Measurements from ENCODE around the gene POLRMT.

Gene POLRMT

GRCh38 chr19:662962-663681 lies 29.8 kb upstream of the POLRMT start, which contains the start of gene RNF126:
RNF126 (minus strand) TSS chr19:663214; CDS start chr19:663121, 93 bp downstream.
- peak; percentile 92 to 96 for DNase-seq

DNA sequence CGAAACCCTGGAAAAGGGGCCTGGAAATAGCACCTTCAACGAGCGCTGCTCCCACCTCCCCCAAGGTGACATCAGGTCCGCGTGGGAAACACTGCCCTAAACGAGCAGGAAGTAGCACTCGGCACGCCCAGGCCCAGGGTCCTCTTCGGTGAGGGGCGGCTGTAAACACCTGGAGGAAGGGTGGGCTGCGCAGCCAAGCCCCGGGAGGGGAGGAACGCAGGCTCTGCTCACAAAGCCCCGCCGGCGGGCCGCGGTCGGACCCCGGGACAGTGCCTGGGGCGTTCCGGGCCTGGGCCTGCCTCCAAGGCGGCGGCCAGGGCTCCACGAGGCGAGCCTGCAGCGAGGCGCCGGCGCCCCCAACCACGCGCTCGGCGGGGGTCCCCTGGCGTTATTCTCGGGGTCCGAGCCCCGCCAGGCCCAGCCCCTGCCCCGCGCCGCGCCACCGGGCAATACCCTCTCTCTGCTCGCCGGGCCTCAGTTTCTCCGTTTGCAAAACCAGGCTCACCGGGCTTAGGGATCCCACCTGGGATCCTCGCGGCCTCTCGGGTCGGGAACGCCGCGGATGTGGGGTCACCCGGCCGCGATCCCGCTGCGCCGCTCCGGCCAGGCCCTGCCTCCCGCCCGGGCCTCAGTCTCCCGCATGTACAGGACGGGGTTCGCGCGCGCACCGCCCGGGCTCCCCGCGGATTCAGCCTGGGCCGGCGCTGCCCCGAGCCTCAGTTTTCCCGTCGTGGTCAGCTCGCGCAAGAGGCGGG lies 29.0 kb upstream of the POLRMT start:
- DNase-seq: peak; percentile 60 to 78

GRCh38 chr19:661427-662196 lies 28.3 kb upstream of the POLRMT start:
- DNase-seq: peak; percentile 69 to 80

DNA sequence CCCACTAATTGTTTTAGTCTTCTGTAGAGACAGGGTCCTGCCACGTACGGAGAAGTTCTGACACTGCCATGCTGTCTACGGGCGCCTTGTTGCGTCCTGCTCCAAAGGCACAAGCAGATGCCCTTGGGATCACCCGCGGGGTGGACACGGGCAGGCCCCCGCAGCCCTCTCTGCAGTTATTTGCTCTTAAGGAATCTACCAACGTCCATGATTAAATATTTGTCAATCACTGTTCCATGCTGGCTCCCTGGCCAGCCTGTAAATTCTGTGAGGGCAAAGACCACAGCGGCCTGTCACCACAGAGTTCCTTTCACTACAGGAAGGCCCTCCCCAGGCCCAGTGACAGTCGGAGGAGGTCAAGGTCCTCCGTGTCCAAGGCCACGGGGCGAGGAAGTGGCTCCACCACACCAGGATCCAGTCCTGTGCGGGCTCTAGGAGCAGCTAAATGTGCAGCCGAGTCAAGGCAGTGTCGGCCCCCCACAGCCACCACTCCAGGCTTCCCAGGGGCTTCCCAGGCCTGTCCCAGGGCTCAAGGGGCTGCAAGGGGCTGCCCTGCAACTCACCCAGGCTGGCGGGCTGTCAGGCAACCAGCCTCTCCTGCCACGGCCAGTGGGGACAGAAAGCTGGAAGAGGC lies 27.6 kb upstream of the POLRMT start:
- no peak for DNase-seq

GRCh38 chr19:658916-659839 lies 25.8 kb upstream of the POLRMT start:
- peak; percentile 72 to 73 for DNase-seq

DNA sequence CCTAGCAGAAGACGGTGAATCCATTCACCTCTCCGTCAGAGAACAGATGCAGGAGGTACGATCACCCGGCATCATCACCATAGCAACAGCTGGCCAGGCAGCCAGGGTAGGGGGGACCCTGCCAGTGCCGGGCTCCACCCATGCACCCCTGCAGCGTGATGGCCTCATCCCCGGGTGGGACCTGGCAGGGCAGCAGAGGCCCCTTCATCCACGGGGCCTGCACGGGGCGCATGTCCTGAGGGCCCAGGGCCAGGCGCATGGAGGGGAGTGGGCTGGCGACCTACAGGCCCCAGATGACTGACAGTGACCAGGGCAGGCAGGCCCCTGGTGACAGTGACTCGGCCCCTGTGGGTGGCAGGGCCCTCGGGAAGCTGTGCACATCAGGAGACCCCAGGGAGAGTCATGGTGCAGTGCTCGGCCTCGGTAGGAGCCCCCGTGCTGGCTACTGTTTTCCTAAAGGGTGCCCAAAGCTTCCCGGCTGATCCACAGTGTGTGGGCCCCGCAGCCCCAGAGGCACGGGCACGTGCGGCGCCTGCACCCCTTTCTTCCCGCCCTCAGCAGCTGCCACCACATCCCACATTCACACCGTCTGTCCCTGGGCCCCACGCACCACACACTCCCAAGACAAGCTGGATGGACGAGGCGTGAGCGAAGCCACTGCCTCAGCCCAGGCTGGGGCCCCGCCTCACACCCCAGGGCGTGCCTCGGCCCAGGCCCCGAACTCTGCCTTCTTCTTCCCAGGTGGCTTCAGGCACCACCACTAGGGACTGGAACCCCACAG lies 24.9 kb upstream of the POLRMT start:
- no peak for DNase-seq

- DNase-seq: no peak
These were observed 24.3 kb upstream of the POLRMT start for GRCh38 chr19:657611-658010.

- DNase-seq: no peak
These were observed 23.6 kb upstream of the POLRMT start for GRCh38 chr19:656751-657559.

- no peak for DNase-seq
These were observed 22.4 kb upstream of the POLRMT start for GRCh38 chr19:655691-656090.

GRCh38 chr19:653425-653824 lies 20.1 kb upstream of the POLRMT start:
- DNase-seq: no peak

- DNase-seq: no peak
These were observed 19.4 kb upstream of the POLRMT start for GRCh38 chr19:652467-653389.

DNA sequence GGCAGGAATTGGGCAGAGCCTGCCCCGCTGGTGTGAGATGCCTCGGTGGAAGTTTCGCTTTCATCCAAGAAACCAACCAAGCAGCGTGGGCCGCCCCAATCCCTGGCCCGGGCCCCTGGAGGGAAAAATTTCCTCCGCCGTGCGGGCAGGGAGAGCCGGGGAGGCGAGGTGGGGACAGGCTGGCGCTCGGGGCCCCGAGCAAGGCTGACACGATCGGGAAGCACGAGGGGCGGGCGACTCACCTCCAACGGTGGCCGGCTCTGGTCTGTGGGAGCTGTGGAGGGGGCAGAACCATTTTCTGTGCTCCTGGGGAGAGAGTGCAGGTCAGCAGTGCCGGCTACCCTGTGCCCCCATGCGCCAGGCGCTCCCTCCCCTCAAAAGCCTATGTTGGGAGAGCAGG lies 18.7 kb upstream of the POLRMT start:
- no peak for DNase-seq

DNA sequence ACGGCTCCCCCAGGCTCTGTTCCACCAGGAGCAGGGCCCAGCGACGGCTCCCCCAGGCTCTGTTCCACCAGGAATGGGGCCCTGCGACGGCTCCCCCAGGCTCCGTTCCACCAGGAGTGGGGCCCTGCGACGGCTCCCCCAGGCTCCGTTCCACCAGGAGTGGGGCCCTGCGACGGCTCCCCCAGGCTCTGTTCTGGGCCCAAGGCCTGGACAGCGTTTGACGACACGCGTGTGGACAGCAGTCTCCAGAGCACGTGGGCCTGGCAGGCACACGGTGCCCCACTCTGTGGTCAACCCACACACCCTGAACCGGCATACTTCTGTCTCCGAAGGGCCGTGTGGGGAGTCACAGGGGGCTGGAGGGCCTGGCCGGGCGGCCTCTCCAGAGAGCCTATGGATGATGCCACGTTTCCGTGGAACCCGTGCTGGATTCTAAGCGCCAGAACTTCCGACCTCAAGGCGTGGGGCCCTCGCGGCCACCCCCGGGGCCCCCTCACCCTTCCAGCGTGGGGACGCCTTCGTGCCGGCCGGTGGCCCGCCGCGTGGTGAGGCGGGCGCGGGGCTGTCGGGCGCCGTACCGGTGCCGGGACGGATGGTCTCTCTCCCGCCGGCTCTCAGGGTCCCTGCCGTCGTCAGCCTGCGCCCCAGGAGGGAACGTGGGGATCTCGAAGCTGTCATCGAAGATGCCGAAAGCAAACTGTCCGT lies 17.9 kb upstream of the POLRMT start:
- DNase-seq: no peak

DNA sequence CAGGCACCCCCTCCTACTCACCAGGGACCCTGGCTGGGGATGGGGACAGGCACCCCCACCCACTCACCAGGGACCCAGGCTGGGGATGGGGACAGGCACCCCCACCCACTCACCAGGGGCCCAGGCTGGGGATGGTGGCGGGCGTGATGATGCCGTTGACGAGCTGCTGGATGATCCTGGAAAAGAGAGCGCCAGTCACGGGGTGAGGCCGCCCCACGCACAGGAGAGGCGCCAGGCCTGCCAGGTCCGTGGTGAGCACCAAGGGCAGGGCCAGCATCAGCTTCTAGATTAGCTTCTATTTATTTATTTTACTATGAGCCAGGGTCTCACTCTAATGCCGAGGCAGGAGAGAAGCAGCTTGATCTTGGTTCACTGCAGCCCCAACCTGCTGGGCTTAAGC lies 16.8 kb upstream of the POLRMT start:
- no peak for DNase-seq

DNA sequence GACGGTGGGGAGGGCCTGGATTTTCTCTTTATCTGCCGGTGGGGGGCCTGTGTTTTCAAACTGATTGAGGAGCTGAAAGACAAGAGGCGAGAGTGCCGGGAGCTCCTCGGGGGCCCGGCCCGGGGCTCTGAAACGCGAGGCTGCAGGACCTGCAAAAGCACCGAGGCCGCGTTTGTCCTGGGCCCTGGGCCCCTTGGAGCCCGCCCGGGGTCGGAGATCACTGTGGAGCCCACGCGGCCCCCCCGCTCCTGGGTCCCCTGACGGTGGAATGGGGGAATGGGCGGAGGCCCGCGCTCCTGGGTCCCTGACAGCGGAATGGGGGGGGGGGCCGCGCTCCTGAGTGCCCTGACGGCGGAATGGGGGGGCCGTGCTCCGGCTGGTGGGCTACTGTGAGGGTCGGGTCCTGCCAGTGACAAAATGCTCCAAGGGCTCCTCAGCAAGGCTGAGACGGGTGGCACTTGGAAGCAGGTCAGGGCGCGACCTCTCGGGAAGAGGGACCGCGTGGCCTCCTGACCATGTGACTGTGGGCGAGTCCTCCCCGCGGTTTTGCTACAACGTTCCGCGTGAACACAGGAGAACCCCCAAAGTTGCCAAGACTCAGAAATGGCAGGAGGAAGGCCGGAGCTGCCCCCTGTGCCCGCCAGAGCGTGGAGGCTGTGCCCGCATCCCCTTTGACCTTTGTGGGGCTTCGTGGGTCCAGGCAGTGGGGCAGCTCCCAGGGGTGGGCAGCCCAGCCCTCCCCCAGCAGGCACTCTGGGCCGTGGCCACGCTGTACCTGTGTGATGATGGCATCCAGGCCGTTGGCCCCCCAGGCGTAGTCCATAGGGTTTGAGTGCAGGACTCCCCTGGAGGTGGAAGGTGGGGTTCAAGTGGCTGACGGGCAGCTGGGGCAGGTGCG lies 15.8 kb upstream of the POLRMT start:
- DNase-seq: no peak

GRCh38 chr19:648305-648704 lies 15.0 kb upstream of the POLRMT start:
- DNase-seq: no peak

DNA sequence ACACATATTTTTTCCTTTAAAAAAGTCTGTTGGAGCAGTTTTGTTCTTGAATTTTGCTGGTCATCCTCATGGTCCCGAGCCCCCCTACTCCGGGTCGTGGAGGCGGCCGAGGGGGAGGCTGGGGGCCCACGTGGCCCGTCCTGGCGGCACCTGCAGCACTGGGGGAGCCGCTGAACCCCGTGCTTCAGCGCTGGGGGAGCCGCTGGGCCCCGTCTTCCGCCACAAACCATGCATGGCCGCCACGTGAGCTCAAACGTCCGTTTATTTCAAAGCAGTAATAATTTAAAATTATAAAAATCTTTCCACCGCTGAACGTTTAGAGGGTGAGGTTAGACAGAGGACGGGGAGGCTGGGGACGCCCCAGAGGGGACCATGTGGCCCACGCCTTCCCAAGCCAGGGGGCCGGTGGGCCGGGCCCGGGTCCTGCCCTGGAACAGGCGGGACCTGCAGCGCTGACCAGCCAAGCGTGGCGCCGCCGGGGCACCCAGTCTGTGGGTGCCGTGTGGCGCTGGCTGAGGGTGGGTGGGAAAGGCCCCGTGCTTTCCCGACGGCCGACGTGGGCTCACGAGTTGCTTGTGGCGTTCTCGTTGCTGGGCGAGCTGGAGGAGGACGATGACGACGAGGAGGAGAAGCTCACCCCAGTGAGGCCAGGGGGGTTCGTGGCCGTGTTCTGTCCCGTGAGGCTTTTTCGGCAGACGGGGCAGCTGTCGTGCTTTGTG lies 14.4 kb upstream of the POLRMT start:
- DNase-seq: no peak
